Dedifferentiated amniotic fluid mesenchymal stem cell (primary cell): ENCODE results near the gene ST6GAL1.
"Not testable (repeated sequence)": the region's sequence is repeated elsewhere in the genome, so short reads cannot be mapped to it uniquely, and the experiment has no call there.

Experiments
- DNase-seq: peaks from one replicate; pipeline ENCODE4 v3.0.0-alpha.2; 2016; ENCODE audit errors: extremely low spot score

The ST6GAL1 gene

GRCh38 chr3:186967686-186968085, 37.4 kb downstream of the ST6GAL1 start:
- DNase-seq = no peak

- no peak for DNase-seq
These were observed 39.3 kb downstream of the ST6GAL1 start for GRCh38 chr3:186969607-186970006.

GRCh38 chr3:186971106-186971505, 40.8 kb downstream of the ST6GAL1 start:
- not testable (repeated sequence) for DNase-seq

GRCh38 chr3:186971578-186971977, 41.3 kb downstream of the ST6GAL1 start:
- DNase-seq = no peak

GRCh38 chr3:186973702-186974101, 43.4 kb downstream of the ST6GAL1 start:
- no peak for DNase-seq

- DNase-seq = no peak
These were observed 44.5 kb downstream of the ST6GAL1 start for GRCh38 chr3:186974824-186975313.

GRCh38 chr3:186975726-186976125, 45.4 kb downstream of the ST6GAL1 start:
- no peak for DNase-seq

- DNase-seq = no peak
These were observed 46.8 kb downstream of the ST6GAL1 start for GRCh38 chr3:186976837-186977750.

GRCh38 chr3:186978712-186979111, 48.4 kb downstream of the ST6GAL1 start:
- no peak for DNase-seq

- no peak for DNase-seq
These were observed 49.5 kb downstream of the ST6GAL1 start for GRCh38 chr3:186979852-186980251.

GRCh38 chr3:186980989-186981388, 50.7 kb downstream of the ST6GAL1 start:
- no peak for DNase-seq

GRCh38 chr3:186983659-186984058, 53.3 kb downstream of the ST6GAL1 start:
- DNase-seq = no peak

- DNase-seq = no peak
These were observed 53.7 kb downstream of the ST6GAL1 start for GRCh38 chr3:186984064-186984463.

GRCh38 chr3:186985661-186986364, 55.5 kb downstream of the ST6GAL1 start:
- no peak for DNase-seq

- DNase-seq = no peak
These were observed 56.1 kb downstream of the ST6GAL1 start for GRCh38 chr3:186986406-186986805.

GRCh38 chr3:186986816-186987215, 56.5 kb downstream of the ST6GAL1 start:
- no peak for DNase-seq

- no peak for DNase-seq
These were observed 58.5 kb downstream of the ST6GAL1 start for GRCh38 chr3:186988806-186989205.

- no peak for DNase-seq
These were observed 59.1 kb downstream of the ST6GAL1 start for GRCh38 chr3:186989429-186989828.

- DNase-seq = no peak
These were observed 60.0 kb downstream of the ST6GAL1 start for GRCh38 chr3:186990277-186990676.

GRCh38 chr3:186990878-186991308, 60.6 kb downstream of the ST6GAL1 start:
- no peak for DNase-seq

GRCh38 chr3:186991470-186991869, 61.1 kb downstream of the ST6GAL1 start:
- DNase-seq = no peak

GRCh38 chr3:186992096-186992495, 61.8 kb downstream of the ST6GAL1 start:
- DNase-seq = not testable (repeated sequence)
